ENCODE measurements around the gene KLF5.

The KLF5 gene

DNA sequence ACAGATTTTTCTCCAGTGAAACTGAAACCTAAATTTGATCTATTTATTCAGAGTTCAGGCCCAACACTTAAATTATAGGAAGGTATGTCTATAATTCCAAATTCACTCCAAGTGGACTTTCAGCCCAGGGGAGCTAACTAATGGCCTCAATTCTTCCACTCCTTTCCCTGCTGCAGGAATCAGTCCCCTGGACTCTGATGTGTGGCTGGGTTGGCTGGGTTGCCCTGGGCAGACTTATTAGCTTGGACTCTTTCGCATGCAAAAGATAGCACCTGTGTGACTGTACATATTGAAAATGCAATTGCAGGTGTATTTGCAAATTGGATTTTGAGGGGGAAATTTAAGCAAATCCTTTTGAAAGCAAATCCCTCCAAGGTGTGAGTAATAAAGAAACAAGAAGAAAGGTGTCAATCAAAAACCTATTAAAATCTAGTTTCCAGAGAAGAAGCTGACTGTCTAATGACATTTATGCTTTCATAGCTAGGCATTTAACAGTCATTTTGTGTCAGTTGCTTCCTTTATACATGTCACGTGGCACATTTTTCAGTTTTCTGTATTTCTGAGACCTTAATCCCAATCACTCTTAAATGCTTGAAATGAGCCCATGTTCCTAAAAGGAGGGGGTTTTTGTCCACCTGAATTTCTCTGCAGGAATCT, 42.7 kb downstream of the KLF5 start:
- Mint-ChIP-seq H3K4me3 (no peak overlapping the region), H3K4me1 (no peaks in the 10 kb centered on the region), H3K27me3 (peaks cover 19% of the 10 kb centered on the region), H3K9me3 (no peaks in the 10 kb centered on the region), H3K27ac (ENCODE audit: low read depth) (no peak overlapping the region), H3K36me3 (ENCODE audit: insufficient read depth) (no peaks in the 10 kb centered on the region)
- DNase-seq (ENCODE audit: low spot score in 2 of 2) (no peak), ATAC-seq (replicated peaks; ENCODE audit: extremely low read depth, poor library complexity, severe bottlenecking) (no peak)

DNA sequence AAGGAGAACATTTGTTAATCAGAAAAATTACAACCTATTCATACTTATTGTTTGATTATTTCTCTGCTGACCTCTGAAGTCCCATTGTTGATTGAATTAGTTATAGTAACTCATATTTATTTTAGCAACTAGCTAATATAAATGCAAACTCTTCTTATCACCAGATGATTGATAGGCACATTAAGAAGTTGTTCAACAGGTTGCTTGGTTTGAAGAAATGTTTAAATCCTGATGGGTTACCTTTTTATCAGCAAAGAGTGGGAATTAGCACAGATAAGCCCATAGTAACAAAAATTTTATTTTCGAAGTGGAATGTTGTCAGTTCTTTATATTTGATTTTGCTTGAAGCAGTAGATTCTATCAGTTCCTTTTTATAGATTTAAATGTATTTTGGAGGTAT, 44.4 kb downstream of the KLF5 start:
- Mint-ChIP-seq H3K9me3 (no peaks in the 10 kb centered on the region), H3K27me3 (peaks cover 19% of the 10 kb centered on the region), H3K36me3 (ENCODE audit: insufficient read depth) (no peaks in the 10 kb centered on the region), H3K27ac (ENCODE audit: low read depth) (no peak overlapping the region), H3K4me1 (no peaks in the 10 kb centered on the region), H3K4me3 (no peak overlapping the region)
- DNase-seq (ENCODE audit: low spot score in 2 of 2) (no peak), ATAC-seq (replicated peaks; ENCODE audit: extremely low read depth, poor library complexity, severe bottlenecking) (no peak)

DNA sequence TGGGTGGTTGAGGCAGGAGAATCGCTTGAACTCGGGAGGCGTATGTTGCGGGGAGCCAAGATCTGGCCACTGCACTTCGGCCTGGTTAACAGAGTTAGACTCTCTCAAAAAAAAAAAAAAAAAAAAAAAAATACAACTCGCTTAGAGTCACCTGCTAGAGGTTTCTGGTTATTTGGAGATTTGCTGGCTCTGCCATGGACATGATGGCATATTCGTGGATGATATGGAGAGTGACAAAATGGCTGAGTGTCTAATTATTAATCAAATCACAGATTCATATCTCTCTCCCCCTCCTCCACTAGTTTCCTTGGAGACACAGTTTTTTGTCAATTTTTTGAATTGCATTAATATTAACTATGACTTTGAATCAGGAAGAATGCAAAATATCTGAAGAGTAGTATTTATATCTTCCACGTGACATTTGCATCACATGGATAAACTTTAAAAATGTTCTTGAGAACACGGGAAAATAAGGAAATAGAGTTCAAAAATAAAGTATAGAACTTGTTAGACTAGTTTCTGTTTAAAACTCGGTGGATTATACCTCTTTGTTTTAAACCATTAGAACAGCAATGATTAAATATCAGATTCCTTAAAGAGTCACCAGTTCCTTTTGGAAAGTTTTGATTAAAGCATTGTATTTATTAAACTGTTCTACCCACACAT, 47.8 kb downstream of the KLF5 start:
- DNase-seq (ENCODE audit: low spot score in 2 of 2) (no peak), ATAC-seq (replicated peaks; ENCODE audit: extremely low read depth, poor library complexity, severe bottlenecking) (no peak)
- Mint-ChIP-seq H3K4me1 (no peaks in the 10 kb centered on the region), H3K36me3 (ENCODE audit: insufficient read depth) (no peaks in the 10 kb centered on the region), H3K9me3 (no peaks in the 10 kb centered on the region), H3K27me3 (peaks cover 19% of the 10 kb centered on the region), H3K4me3 (no peak overlapping the region), H3K27ac (ENCODE audit: low read depth) (no peak overlapping the region)

DNA sequence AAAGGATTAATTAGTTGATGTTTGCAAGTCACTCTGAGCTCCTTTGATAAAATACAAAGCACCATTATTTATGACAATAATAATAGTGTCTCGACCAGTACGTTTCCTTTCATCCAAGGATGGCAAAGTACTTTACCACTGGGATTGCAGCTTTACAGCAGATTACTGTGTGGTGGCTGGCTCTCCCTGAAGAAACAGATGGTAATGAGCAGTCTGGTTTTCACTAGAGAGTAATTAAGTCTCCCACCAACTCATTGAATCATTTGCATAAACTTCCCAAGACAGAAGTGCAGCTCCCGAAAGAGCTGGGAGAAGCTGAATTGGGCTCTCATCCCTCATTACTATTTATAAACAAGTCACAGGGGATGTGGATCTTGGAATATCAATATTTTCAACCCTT, 48.7 kb downstream of the KLF5 start:
- Mint-ChIP-seq H3K4me3 (no peak overlapping the region), H3K27me3 (peaks cover 21% of the 10 kb centered on the region), H3K4me1 (no peaks in the 10 kb centered on the region), H3K36me3 (ENCODE audit: insufficient read depth) (no peaks in the 10 kb centered on the region), H3K9me3 (no peaks in the 10 kb centered on the region), H3K27ac (ENCODE audit: low read depth) (no peak overlapping the region)
- no peak for ATAC-seq (replicated peaks; ENCODE audit: extremely low read depth, poor library complexity, severe bottlenecking)
- DNase-seq (ENCODE audit: low spot score in 2 of 2), result no peak

- no peak for DNase-seq (ENCODE audit: low spot score in 2 of 2)
- H3K27ac Mint-ChIP-seq (ENCODE audit: low read depth), result no peak overlapping the region
Observed at GRCh38 chr13:73107970-73108369, 49.2 kb downstream of the KLF5 start.

GRCh38 chr13:73109288-73109899, 50.6 kb downstream of the KLF5 start:
- Mint-ChIP-seq H3K36me3 (ENCODE audit: insufficient read depth) (no peaks in the 10 kb centered on the region), H3K27ac (ENCODE audit: low read depth) (no peak overlapping the region), H3K4me3 (no peak overlapping the region)

More at GRCh38 chr13:73107970-73108369, 49.2 kb downstream of the KLF5 start:
- Mint-ChIP-seq H3K4me1 (no peaks in the 10 kb centered on the region), H3K36me3 (ENCODE audit: insufficient read depth) (no peaks in the 10 kb centered on the region), H3K4me3 (no peak overlapping the region), H3K27me3 (peaks cover 21% of the 10 kb centered on the region), H3K9me3 (no peaks in the 10 kb centered on the region)
- ATAC-seq (replicated peaks; ENCODE audit: extremely low read depth, poor library complexity, severe bottlenecking), result no peak

DNA sequence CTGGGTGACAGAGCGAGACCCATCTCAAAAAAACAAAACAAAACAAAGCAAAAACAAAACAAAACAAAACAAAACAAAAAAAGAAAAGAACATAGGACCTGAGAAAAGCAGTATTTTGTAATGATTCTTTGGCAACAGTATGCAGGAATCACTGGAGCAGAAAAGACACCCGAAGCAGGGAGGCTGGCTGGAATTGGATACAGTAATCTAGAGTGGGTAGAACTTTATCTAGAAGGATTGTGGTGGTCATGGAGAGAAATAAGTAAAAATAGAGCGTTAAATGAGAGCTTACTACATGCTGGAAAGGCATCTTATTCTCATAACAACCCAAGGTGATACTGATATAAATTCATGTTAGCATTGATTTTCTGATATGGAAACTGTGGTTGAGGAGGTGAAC, 51.2 kb downstream of the KLF5 start:
- no peak for DNase-seq (ENCODE audit: low spot score in 2 of 2)
- no peaks in the 10 kb centered on the region for H3K9me3 Mint-ChIP-seq
- no peak overlapping the region for H3K27ac Mint-ChIP-seq (ENCODE audit: low read depth)
- peaks cover 13% of the 10 kb centered on the region for H3K27me3 Mint-ChIP-seq
- ATAC-seq (replicated peaks; ENCODE audit: extremely low read depth, poor library complexity, severe bottlenecking), result no peak
- H3K36me3 Mint-ChIP-seq (ENCODE audit: insufficient read depth), result no peaks in the 10 kb centered on the region
- no peak overlapping the region for H3K4me3 Mint-ChIP-seq
- no peaks in the 10 kb centered on the region for H3K4me1 Mint-ChIP-seq

More at GRCh38 chr13:73109288-73109899, 50.6 kb downstream of the KLF5 start:
- peaks cover 16% of the 10 kb centered on the region for H3K27me3 Mint-ChIP-seq
- no peaks in the 10 kb centered on the region for H3K4me1 Mint-ChIP-seq
- DNase-seq (ENCODE audit: low spot score in 2 of 2) (no peak), ATAC-seq (replicated peaks; ENCODE audit: extremely low read depth, poor library complexity, severe bottlenecking) (no peak)
- no peaks in the 10 kb centered on the region for H3K9me3 Mint-ChIP-seq

DNA sequence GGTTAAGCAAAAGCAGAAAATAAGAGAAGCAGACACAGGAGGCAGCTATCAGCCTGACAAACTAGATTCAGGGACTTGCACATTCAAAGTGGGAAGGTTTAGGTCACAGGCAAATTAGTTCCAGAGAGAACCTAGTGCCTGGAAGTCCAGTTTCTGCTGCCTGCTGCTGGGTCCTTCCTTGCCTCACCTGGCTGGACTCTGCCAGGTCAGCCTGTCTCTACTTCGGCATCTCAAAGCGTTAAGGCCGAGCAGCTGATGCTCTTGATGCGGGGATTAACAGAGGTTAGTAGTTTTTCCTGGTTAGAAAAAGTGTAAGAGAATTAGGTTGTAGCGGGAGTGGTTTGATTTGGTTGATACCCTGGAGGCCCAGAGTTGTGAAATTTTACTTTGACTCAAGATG, 52.0 kb downstream of the KLF5 start:
- no peaks in the 10 kb centered on the region for H3K36me3 Mint-ChIP-seq (ENCODE audit: insufficient read depth)
- H3K4me1 Mint-ChIP-seq, result no peaks in the 10 kb centered on the region
- peaks cover 13% of the 10 kb centered on the region for H3K27me3 Mint-ChIP-seq
- DNase-seq (ENCODE audit: low spot score in 2 of 2) (no peak), ATAC-seq (replicated peaks; ENCODE audit: extremely low read depth, poor library complexity, severe bottlenecking) (no peak)
- no peak overlapping the region for H3K4me3 Mint-ChIP-seq
- no peaks in the 10 kb centered on the region for H3K9me3 Mint-ChIP-seq
- H3K27ac Mint-ChIP-seq (ENCODE audit: low read depth), result no peak overlapping the region

GRCh38 chr13:73111331-73111730, 52.5 kb downstream of the KLF5 start:
- DNase-seq (ENCODE audit: low spot score in 2 of 2) (no peak), ATAC-seq (replicated peaks; ENCODE audit: extremely low read depth, poor library complexity, severe bottlenecking) (no peak)
- H3K9me3 Mint-ChIP-seq, result no peaks in the 10 kb centered on the region
- no peak overlapping the region for H3K27ac Mint-ChIP-seq (ENCODE audit: low read depth)
- H3K4me3 Mint-ChIP-seq, result no peak overlapping the region
- H3K4me1 Mint-ChIP-seq, result no peaks in the 10 kb centered on the region
- peaks cover 13% of the 10 kb centered on the region for H3K27me3 Mint-ChIP-seq
- H3K36me3 Mint-ChIP-seq (ENCODE audit: insufficient read depth), result no peaks in the 10 kb centered on the region

DNA sequence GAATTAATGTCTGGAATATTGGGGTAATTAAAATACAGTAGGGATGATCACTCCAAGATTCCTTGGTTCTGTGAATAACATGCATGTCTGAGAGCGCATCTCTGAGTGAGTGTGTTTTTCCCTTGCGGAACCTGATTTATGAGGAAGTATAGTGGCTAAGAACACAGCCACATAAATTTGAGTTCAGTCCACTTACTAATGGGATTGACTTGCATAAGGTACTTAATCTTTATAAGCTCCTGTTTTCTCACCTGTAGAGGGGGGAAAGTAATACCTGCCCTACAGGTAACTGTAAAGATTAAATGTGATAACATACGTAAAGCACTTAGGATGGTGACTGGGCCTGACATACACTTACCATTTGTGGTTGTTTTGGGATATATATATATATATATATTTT, 60.8 kb downstream of the KLF5 start:
- Mint-ChIP-seq H3K27ac (ENCODE audit: low read depth) (no peak overlapping the region), H3K4me1 (no peaks in the 10 kb centered on the region), H3K36me3 (ENCODE audit: insufficient read depth) (no peaks in the 10 kb centered on the region), H3K9me3 (no peaks in the 10 kb centered on the region), H3K4me3 (no peak overlapping the region), H3K27me3 (peaks cover 19% of the 10 kb centered on the region)
- ATAC-seq (replicated peaks; ENCODE audit: extremely low read depth, poor library complexity, severe bottlenecking) (no peak), DNase-seq (ENCODE audit: low spot score in 2 of 2) (no peak)
